ENCODE results near the gene TMEM51. TPM values are rescaled to one million over a fixed set of nuclear protein-coding genes. Genes with fewer than 3 reads are reported as not detected.

Gene TMEM51
- total and polyA plus RNA-seq, 2 of the 13 experiments (the other 11 are each of a cell fraction or from before 2014, with no cell fraction given) = 12.2 to 22.3 TPM

DNA sequence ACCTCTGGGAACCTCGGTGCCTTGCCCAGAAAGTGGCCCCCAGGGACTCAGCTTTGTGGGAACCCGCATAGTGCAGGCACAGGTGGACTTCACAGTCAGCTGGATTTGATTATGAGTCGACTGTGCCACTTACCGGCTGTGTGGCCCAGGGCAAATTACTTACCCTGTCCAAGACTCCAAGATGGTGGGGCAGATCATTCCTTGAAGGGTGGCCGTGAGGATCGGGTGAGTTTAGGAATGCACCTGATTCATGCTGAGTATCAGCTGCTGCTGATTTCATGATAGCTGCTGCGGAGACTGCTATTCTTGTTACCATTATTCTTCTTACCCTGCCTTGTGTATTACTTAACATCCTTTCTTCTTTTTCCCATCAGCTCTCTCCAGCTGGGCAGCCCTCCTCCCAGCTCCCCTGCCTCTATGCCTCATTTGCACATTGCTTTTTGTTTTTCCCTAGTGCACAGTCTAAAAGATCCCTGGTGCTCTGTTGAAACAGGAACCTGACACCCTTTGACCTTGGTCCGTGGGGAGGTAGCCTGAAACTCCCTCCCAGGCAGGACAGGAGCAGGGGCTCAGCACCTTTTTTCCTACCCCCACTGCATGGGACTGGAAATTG is 53.0 kb downstream of the TMEM51 start (continued):
- TF ChIP-seq NCOR1 (IDR thresholded peaks at IDR 0.05; ENCODE audit: borderline replicate concordance, low read length) (no peak; the same call in 1 of the 2 replicates), HBP1 (CRISPR knock-in tag; IDR thresholded peaks at IDR 0.05; ENCODE audit: low read depth) (no peak), MYC (CRISPR knock-in tag; IDR thresholded peaks at IDR 0.05; ENCODE audit: borderline replicate concordance) (no peak), HNRNPUL1 (IDR thresholded peaks at IDR 0.05; ENCODE audit: low read depth, low read length) (no peak), GABPB1 (CRISPR knock-in tag; IDR thresholded peaks at IDR 0.05) (no peak), ZNF674 (CRISPR knock-in tag; IDR thresholded peaks at IDR 0.05; ENCODE audit: low read depth) (no peak), RAD51 (IDR thresholded peaks at IDR 0.05; ENCODE audit: borderline replicate concordance) (no peak), RNF2 (conservative IDR thresholded peaks at IDR 0.05; ENCODE audit: low read depth) (no peak), RCOR2 (CRISPR knock-in tag; IDR thresholded peaks at IDR 0.05) (peak; percentile 53; the same call in 1 of the 2 replicates), TAF1 (CRISPR knock-in tag; IDR thresholded peaks at IDR 0.05) (no peak), GABPA (IDR thresholded peaks at IDR 0.05; ENCODE audit: low read depth, low read length) (no peak), GABPA (CRISPR knock-in tag; IDR thresholded peaks at IDR 0.05; ENCODE audit: low read depth) (no peak), PRPF4 (IDR thresholded peaks at IDR 0.05; ENCODE audit: low read depth, low read length, poor library complexity, severe bottlenecking) (no peak), TOE1 (CRISPR knock-in tag; IDR thresholded peaks at IDR 0.05) (no peak), SUZ12 (IDR thresholded peaks at IDR 0.05; ENCODE audit: low read depth, low read length) (no peak), ZNF839 (CRISPR knock-in tag; IDR thresholded peaks at IDR 0.05; ENCODE audit: borderline replicate concordance) (no peak), REXO4 (CRISPR knock-in tag; IDR thresholded peaks at IDR 0.05; ENCODE audit: borderline replicate concordance) (no peak), ZNF383 (CRISPR knock-in tag; IDR thresholded peaks at IDR 0.05; ENCODE audit: borderline replicate concordance) (no peak), KLF15 (CRISPR knock-in tag; IDR thresholded peaks at IDR 0.05; ENCODE audit: borderline replicate concordance) (no peak)
- TF ChIP-seq, protein P1, sequence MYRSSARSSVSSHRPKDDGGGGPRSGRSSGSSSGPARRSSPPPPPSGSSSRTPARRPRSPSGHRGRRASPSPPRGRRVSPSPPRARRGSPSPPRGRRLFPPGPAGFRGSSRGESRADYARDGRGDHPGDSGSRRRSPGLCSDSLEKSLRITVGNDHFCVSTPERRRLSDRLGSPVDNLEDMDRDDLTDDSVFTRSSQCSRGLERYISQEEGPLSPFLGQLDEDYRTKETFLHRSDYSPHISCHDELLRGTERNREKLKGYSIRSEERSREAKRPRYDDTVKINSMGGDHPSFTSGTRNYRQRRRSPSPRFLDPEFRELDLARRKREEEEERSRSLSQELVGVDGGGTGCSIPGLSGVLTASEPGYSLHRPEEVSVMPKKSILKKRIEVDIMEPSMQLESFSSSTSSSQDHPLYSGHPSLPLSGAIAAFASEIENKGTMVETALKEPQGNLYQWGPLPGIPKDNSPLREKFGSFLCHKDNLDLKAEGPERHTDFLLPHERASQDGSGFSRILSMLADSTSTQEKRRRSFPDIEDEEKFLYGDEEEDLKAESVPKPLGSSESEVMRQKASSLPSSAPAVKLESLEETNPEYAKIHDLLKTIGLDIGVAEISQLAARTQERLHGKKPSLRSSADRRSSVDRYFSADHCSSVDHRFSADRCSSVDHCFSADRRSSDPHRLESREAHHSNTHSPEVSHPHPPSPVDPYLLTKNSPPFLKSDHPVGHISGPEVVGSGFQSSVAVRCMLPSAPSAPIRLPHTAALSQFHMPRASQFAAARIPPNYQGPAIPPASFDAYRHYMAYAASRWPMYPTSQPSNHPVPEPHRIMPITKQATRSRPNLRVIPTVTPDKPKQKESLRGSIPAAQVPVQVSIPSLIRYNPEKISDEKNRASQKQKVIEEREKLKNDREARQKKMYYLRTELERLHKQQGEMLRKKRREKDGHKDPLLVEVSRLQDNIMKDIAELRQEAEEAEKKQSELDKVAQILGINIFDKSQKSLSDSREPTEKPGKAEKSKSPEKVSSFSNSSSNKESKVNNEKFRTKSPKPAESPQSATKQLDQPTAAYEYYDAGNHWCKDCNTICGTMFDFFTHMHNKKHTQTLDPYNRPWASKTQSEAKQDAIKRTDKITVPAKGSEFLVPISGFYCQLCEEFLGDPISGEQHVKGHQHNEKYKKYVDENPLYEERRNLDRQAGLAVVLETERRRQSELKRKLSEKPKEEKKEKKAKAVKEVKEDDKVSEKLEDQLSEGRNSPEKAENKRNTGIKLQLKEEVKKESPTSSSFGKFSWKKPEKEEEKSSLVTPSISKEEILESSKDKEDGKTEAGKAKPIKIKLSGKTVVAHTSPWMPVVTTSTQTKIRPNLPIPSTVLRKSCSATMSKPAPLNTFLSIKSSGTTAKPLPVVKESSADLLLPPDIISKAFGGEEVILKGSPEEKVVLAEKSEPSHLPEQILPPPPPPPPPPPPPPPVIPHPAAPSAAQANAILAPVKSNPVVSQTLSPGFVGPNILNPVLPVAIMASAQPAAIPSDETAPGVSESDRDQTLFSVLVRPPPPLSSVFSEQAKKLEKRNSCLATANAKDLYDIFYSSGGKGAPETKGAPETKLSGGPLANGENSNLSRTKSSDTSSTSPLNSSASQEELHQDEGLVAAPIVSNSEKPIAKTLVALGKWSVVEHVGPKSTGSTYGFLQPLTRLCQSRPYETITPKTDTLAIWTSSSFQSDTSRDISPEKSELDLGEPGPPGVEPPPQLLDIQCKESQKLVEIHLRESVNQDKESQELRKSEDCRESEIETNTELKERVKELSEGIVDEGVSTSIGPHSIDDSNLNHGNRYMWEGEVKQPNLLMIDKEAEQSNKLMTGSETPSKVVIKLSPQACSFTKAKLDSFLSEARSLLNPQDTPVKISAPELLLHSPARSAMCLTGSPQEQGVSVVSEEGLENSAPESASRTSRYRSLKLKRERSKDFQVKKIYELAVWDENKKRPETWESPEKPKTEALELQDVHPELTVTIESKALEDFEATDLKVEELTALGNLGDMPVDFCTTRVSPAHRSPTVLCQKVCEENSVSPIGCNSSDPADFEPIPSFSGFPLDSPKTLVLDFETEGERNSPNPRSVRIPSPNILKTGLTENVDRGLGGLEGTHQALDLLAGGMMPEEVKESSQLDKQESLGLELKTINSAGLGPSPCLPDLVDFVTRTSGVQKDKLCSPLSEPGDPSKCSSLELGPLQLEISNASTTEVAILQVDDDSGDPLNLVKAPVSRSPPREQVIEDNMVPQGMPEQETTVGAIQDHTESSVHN (CRISPR knock-in tag; IDR thresholded peaks at IDR 0.05) = no peak
- TF ChIP-seq, protein P2, sequence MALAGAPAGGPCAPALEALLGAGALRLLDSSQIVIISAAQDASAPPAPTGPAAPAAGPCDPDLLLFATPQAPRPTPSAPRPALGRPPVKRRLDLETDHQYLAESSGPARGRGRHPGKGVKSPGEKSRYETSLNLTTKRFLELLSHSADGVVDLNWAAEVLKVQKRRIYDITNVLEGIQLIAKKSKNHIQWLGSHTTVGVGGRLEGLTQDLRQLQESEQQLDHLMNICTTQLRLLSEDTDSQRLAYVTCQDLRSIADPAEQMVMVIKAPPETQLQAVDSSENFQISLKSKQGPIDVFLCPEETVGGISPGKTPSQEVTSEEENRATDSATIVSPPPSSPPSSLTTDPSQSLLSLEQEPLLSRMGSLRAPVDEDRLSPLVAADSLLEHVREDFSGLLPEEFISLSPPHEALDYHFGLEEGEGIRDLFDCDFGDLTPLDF (CRISPR knock-in tag; IDR thresholded peaks at IDR 0.05) = no peak
